K562 (cell line): Measurements from ENCODE around the gene TMEM191C. TPM values are rescaled to one million over a fixed set of nuclear protein-coding genes. Genes with fewer than 3 reads are reported as not detected.

ENCODE experiments used
- ATAC-seq: fragments of 200-7000 bp; cut with Tn5 transposase; 3 replicates; pipeline ENCODE4 v1.9.1; 2020; ENCODE audit warnings: moderate library complexity
- BruUV-seq: library from RNA; stranded (reverse); fragments of 400-500 nt; replicated peaks from 2 replicates; lab custom pipeline; 2021; lab: Mats Ljungman, UMichigan
- CTCF ChIA-PET: fragments of 300-600 bp; formaldehyde crosslinking; extraction: SDS; loops from one replicate; lab custom pipeline; 2021; ENCODE audit warnings: low intra/inter-chr PET ratio; lab: Yijun Ruan, JAX
- POLR2A ChIA-PET: fragments of 300-600, 350-650 bp; sonication (Branson Sonifier 250); formaldehyde crosslinking; extraction: SDS; loops from one replicate; lab custom pipeline; 2021; ENCODE audit warnings: antibody characterized with exemption, inconsistent platforms; lab: Yijun Ruan, JAX
- DNase-seq, 4 experiments: peaks; one replicate each; pipeline versions ENCODE4 v3.0.0 to v3.0.0-alpha.2; 2011 to 2018; ENCODE audit warnings: low spot score in 3 of 4, mixed read lengths in 3 of 4; ENCODE audit errors: extremely low read depth in 1 of 4
- FAIRE-seq: peaks from 2 replicates; lab custom pipeline; 2011; peaks lifted over from hg19 to GRCh38; lab: Jason Lieb, UNC
- H2AFZ ChIP-seq: 2 replicates; pipeline ENCODE4 v1.6.0; 2011; ENCODE audit warnings: low read depth, low read length, control low read depth, inconsistent platforms
- H3K27ac ChIP-seq: fragments of 200-600 bp; 3 replicates; pipeline ENCODE4 v1.8.0; 2011; ENCODE audit warnings: low read depth, mild to moderate bottlenecking, control low read depth, inconsistent platforms, low read length, moderate library complexity, mixed read lengths; ENCODE audit errors: extremely low read depth
- H3K27me3 ChIP-seq, 2 experiments: fragments of 300-600 bp in 1 of 2; 2 replicates in 1 of 2; 3 replicates in 1 of 2; pipeline versions ENCODE4 v1.6.0 to v1.8.0; 2011; ENCODE audit warnings: inconsistent platforms in 2 of 2, low read length in 2 of 2, mild to moderate bottlenecking in 1 of 2, mixed read lengths in 1 of 2, moderate library complexity in 1 of 2; ENCODE audit not compliant: control insufficient read depth in 2 of 2, insufficient read depth in 2 of 2
- H3K36me3 ChIP-seq: fragments of 300-600 bp; 3 replicates; pipeline ENCODE4 v1.8.0; 2011; ENCODE audit warnings: mild to moderate bottlenecking, low read length, inconsistent platforms; ENCODE audit not compliant: control insufficient read depth, insufficient read depth
- H3K4me1 ChIP-seq, 2 experiments: fragments of 200-600 bp in 1 of 2; replicated peaks in 1 of 2; 2 replicates in 1 of 2; 3 replicates in 1 of 2; pipeline versions ENCODE4 v1.5.1 to v1.8.0; 2011; ENCODE audit warnings: inconsistent platforms in 2 of 2, low read length in 2 of 2, mild to moderate bottlenecking in 1 of 2, mixed read lengths in 1 of 2, moderate library complexity in 1 of 2; ENCODE audit not compliant: control insufficient read depth in 2 of 2, insufficient read depth in 2 of 2
- H3K4me2 ChIP-seq: 2 replicates; pipeline ENCODE4 v1.6.1; 2011; ENCODE audit warnings: low read length, control low read depth, inconsistent platforms, mixed read lengths; ENCODE audit not compliant: insufficient read depth
- H3K4me3 ChIP-seq: fragments of 200-600 bp; sonication (generic), shearing (Covaris generic); 2 replicates; pipeline ENCODE4 v1.5.1; 2016; ENCODE audit warnings: control low read depth, inconsistent platforms
- H3K79me2 ChIP-seq: fragments of 200-600 bp; 3 replicates; pipeline ENCODE4 v1.8.0; 2011; ENCODE audit warnings: low read length, inconsistent platforms; ENCODE audit not compliant: control insufficient read depth, insufficient read depth
- H3K9ac ChIP-seq, 2 experiments: 2 replicates each; pipeline versions ENCODE4 v1.6.0 to v1.6.1; 2011; ENCODE audit warnings: low read depth in 2 of 2, low read length in 2 of 2, control low read depth in 1 of 2, inconsistent platforms in 1 of 2, mild to moderate bottlenecking in 1 of 2, mixed read lengths in 1 of 2; ENCODE audit not compliant: insufficient read depth in 1 of 2
- H3K9me1 ChIP-seq: one replicate; pipeline ENCODE4 v1.6.0; 2011; ENCODE audit warnings: inconsistent platforms, mild to moderate bottlenecking, low read length, moderate library complexity; ENCODE audit not compliant: control insufficient read depth, insufficient read depth
- H3K9me3 ChIP-seq: replicated peaks from 2 replicates; pipeline ENCODE4 v1.5.1; 2011; ENCODE audit warnings: low read depth, low read length, inconsistent platforms; ENCODE audit not compliant: control insufficient read depth, insufficient read depth
- H4K20me1 ChIP-seq: replicated peaks from 2 replicates; pipeline ENCODE4 v1.6.1; 2011; ENCODE audit warnings: low read length, inconsistent platforms, mixed read lengths; ENCODE audit not compliant: control insufficient read depth, insufficient read depth
- BRF1 ChIP-seq: IDR thresholded peaks from 3 replicates; pipeline ENCODE4 v1.6.1; 2011; ENCODE audit warnings: borderline replicate concordance, mild to moderate bottlenecking; ENCODE audit not compliant: insufficient read length; ENCODE audit errors: extremely low read depth
- CHAMP1 ChIP-seq: fragments of 450-650 bp; IDR thresholded peaks from 2 replicates; pipeline ENCODE4 v1.6.1; 2016; ENCODE audit warnings: mild to moderate bottlenecking
- MAX ChIP-seq: sonication (generic); formaldehyde crosslinking; IDR thresholded peaks from 2 replicates; pipeline ENCODE4 v1.9.0; 2022; ENCODE audit warnings: mild to moderate bottlenecking, missing genetic modification reagents
- RB1 ChIP-seq: fragments of 450-650 bp; IDR thresholded peaks from 2 replicates; pipeline ENCODE4 v1.6.1; 2017; ENCODE audit warnings: low read depth, mild to moderate bottlenecking
- TAF1 ChIP-seq: IDR thresholded peaks from 2 replicates; pipeline ENCODE4 v1.6.1; 2011; ENCODE audit warnings: mild to moderate bottlenecking, low read length, moderate library complexity; ENCODE audit not compliant: insufficient read depth, control insufficient read depth, severe bottlenecking; ENCODE audit errors: extremely low read depth
- TBP ChIP-seq: optimal IDR thresholded peaks from 2 replicates; pipeline ENCODE3; 2011; ENCODE audit warnings: low read depth, low read length, improper control_type of control experiment
- ZFX ChIP-seq: sonication (generic); formaldehyde crosslinking; IDR thresholded peaks from 2 replicates; pipeline ENCODE4 v1.8.0; 2022; ENCODE audit warnings: mild to moderate bottlenecking, missing genetic modification reagents, moderate library complexity
- ZNF436 ChIP-seq: fragments of 250-450, 450-650 bp; sonication (Bioruptor Pico); formaldehyde crosslinking; IDR thresholded peaks from 2 replicates; pipeline ENCODE4 v1.7.0; 2020; ENCODE audit warnings: mild to moderate bottlenecking
- ZNF57 ChIP-seq: fragments of 450-650 bp; formaldehyde crosslinking; IDR thresholded peaks from 2 replicates; pipeline ENCODE4 v1.4.0; 2020; ENCODE audit warnings: mild to moderate bottlenecking, moderate library complexity
- WGBS: fragments of 100-300 bp; shearing (Covaris generic); methylation state at CpG from one replicate; pipeline ENCODE4 v1.1.6; 2016; ENCODE audit warnings: low coverage, mixed read lengths; ENCODE audit not compliant: insufficient coverage; ENCODE audit errors: missing lambda C conversion rate; 5-methylcytosine and 5-hydroxymethylcytosine counted together
- in situ Hi-C: fragments of 300-500 bp; cut with MboI; formaldehyde crosslinking; loops from 4 replicates; pipeline ENCODE4 v1.15.0; 2018; ENCODE audit warnings: inconsistent platforms, mixed read lengths
- intact Hi-C: fragments of 100-400 bp; cut with micrococcal nuclease; formaldehyde crosslinking; loops from 2 replicates; pipeline ENCODE4 v1.14.2; 2022
- polyA plus RNA-seq, 8 experiments: library from polyadenylated mRNA; depleted of rRNA in 4 of 8; stranded (reverse) in 5 of 8; unstranded in 3 of 8; fragments of >200 nt; fragmentation: Nextera tagmentation in 2 of 8; fragmentation: Illumina TruSeq in 1 of 8; extraction: Ambion mirVana in 2 of 8; extraction: Trizol in 1 of 8; gene quantifications; 2 replicates each; pipeline versions ENCODE4 v1.2.1 to v1.2.3, GENCODE V29; 2011 to 2014; ENCODE audit warnings: inconsistent platforms in 1 of 8, missing spikeins in 1 of 8
- total RNA-seq, 7 experiments: library from RNA; depleted of rRNA in 6 of 7; stranded (reverse); fragments of >200 nt in 6 of 7; fragmentation: Illumina TruSeq in 2 of 7; extraction: Trizol in 2 of 7; gene quantifications; 2 replicates each; pipeline versions ENCODE4 v1.2.1 to v1.2.3, GENCODE V29; 2011 to 2021; ENCODE audit warnings: low replicate concordance in 1 of 7
- TF ChIP-seq, protein P1 (sequence below): sonication (generic); formaldehyde crosslinking; IDR thresholded peaks from 2 replicates; pipeline ENCODE4 v1.8.1; 2023; ENCODE audit warnings: mild to moderate bottlenecking, missing genetic modification reagents
- TF ChIP-seq, protein P2 (sequence below): fragments of 250-450 bp; sonication (Bioruptor Pico); IDR thresholded peaks from 2 replicates; pipeline ENCODE4 v1.5.0; 2022; ENCODE audit warnings: mild to moderate bottlenecking

Gene TMEM191C
- total and polyA plus RNA-seq, 9 of the 15 experiments (the other 6 are each of a cell fraction or from before 2014, with no cell fraction given): 0.15 to 7.1 (median 1.1) TPM

GRCh38 chr22:21448627-21449416 lies 18.4 kb upstream of the TMEM191C start:
- ChIA-PET POLR2A (interaction anchor here (0.6 to 1.2 kb wide), 8 partner anchors 8 to 1913 kb away, joined by 3 to 10 read pairs (median 3); partner anchors contain the start of gene CCDC116), CTCF (no interaction called here)
- FAIRE-seq: peak; percentile 59
- H3K36me3 ChIP-seq: peaks cover 65% of the 10 kb centered on the region
- BruUV-seq: no TSS peak
- intact Hi-C loops: no loop called here
- 85% methylated on average over 23 of the region's 23 CpGs for WGBS
- peak; percentile 3 for ATAC-seq
- H3K9me3 ChIP-seq: no peaks in the 10 kb centered on the region
- in situ Hi-C loops: no loop called here
- peaks cover 0 to 71% of the 10 kb centered on the region in 2 experiments; a peak in 3 of 5 replicates for H3K4me1 ChIP-seq
- H3K4me2 ChIP-seq: no peak overlapping the region
- peak overlapping the region; percentile 45 for H3K27ac ChIP-seq
- H2AFZ ChIP-seq: no peak overlapping the region
- no peaks in the 10 kb centered on the region for H3K27me3 ChIP-seq
- H3K79me2 ChIP-seq: peaks cover 32% of the 10 kb centered on the region; the same call in 2 of the 3 replicates
- H3K9ac ChIP-seq: peak overlapping the region in 1 of 2 experiments; percentile 79; a peak in 2 of 4 replicates
- peak in 1 of 4 experiments; percentile 55 for DNase-seq
- H3K9me1 ChIP-seq: peaks cover 25% of the 10 kb centered on the region
- peaks cover 65% of the 10 kb centered on the region for H4K20me1 ChIP-seq
- no peak overlapping the region for H3K4me3 ChIP-seq
- no peak for TF ChIP-seq RB1
- no peak for TF ChIP-seq BRF1
- peak; percentile 54; the same call in 1 of the 2 replicates for TF ChIP-seq MAX (CRISPR knock-in tag)
- no peak for TF ChIP-seq TBP
- no peak for TF ChIP-seq ZNF436 (CRISPR knock-in tag)
- TF ChIP-seq, protein P1, sequence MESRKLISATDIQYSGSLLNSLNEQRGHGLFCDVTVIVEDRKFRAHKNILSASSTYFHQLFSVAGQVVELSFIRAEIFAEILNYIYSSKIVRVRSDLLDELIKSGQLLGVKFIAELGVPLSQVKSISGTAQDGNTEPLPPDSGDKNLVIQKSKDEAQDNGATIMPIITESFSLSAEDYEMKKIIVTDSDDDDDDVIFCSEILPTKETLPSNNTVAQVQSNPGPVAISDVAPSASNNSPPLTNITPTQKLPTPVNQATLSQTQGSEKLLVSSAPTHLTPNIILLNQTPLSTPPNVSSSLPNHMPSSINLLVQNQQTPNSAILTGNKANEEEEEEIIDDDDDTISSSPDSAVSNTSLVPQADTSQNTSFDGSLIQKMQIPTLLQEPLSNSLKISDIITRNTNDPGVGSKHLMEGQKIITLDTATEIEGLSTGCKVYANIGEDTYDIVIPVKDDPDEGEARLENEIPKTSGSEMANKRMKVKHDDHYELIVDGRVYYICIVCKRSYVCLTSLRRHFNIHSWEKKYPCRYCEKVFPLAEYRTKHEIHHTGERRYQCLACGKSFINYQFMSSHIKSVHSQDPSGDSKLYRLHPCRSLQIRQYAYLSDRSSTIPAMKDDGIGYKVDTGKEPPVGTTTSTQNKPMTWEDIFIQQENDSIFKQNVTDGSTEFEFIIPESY (CRISPR knock-in tag): peak; percentile 67; the same call in 1 of the 2 replicates
- TF ChIP-seq TAF1: no peak
- TF ChIP-seq CHAMP1: no peak
- TF ChIP-seq, protein P2, sequence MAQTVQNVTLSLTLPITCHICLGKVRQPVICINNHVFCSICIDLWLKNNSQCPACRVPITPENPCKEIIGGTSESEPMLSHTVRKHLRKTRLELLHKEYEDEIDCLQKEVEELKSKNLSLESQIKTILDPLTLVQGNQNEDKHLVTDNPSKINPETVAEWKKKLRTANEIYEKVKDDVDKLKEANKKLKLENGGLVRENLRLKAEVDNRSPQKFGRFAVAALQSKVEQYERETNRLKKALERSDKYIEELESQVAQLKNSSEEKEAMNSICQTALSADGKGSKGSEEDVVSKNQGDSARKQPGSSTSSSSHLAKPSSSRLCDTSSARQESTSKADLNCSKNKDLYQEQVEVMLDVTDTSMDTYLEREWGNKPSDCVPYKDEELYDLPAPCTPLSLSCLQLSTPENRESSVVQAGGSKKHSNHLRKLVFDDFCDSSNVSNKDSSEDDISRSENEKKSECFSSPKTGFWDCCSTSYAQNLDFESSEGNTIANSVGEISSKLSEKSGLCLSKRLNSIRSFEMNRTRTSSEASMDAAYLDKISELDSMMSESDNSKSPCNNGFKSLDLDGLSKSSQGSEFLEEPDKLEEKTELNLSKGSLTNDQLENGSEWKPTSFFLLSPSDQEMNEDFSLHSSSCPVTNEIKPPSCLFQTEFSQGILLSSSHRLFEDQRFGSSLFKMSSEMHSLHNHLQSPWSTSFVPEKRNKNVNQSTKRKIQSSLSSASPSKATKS (CRISPR knock-in tag): no peak
- TF ChIP-seq ZNF57 (CRISPR knock-in tag): no peak
- no peak for TF ChIP-seq ZFX (CRISPR knock-in tag)
